Mammary epithelial cell (primary cell): Measurements from ENCODE around the gene B3GALT6.

ENCODE experiments used
- EZH2 ChIP-seq: IDR thresholded peaks from 2 replicates; pipeline ENCODE4 v1.6.1; 2012; ENCODE audit warnings: low read length, inconsistent platforms, borderline replicate concordance
- TF ChIP-seq, protein P1 (sequence below), 2 donors: IDR thresholded peaks in 1 of 2; conservative IDR thresholded peaks in 1 of 2; 2 replicates each; pipeline ENCODE4 v1.5.1; 2011 to 2012; ENCODE audit warnings: inconsistent platforms in 2 of 2, low read length in 2 of 2, mild to moderate bottlenecking in 2 of 2, control low read depth in 1 of 2, low read depth in 1 of 2; ENCODE audit not compliant: insufficient read depth in 1 of 2; ENCODE audit errors: extremely low read depth in 1 of 2

DNA sequence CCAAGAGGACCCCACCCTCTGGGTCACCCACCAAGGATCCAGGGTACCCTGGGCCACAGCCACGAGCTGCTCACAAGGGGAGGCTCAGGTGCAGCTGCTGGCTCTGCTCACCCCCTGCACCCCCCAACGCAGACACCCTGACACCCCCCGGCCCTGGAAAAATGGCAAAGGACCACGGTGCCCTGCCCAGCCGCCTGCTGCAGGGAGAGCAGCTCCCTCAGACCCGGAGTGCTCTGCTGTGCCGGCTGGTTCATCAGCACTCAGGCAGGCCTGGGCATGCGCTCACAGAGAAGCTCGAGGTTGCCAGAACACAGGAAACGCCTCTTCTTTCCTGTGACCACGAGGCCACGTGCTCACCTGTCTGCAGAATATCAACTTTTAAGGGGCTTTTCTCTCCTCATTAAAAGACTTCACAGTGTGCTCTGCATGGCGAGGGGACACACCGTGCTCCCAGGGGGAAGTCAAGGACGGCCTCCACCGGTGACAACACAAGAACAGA lies 18.8 kb downstream of the B3GALT6 start:
- TF ChIP-seq, protein P1, sequence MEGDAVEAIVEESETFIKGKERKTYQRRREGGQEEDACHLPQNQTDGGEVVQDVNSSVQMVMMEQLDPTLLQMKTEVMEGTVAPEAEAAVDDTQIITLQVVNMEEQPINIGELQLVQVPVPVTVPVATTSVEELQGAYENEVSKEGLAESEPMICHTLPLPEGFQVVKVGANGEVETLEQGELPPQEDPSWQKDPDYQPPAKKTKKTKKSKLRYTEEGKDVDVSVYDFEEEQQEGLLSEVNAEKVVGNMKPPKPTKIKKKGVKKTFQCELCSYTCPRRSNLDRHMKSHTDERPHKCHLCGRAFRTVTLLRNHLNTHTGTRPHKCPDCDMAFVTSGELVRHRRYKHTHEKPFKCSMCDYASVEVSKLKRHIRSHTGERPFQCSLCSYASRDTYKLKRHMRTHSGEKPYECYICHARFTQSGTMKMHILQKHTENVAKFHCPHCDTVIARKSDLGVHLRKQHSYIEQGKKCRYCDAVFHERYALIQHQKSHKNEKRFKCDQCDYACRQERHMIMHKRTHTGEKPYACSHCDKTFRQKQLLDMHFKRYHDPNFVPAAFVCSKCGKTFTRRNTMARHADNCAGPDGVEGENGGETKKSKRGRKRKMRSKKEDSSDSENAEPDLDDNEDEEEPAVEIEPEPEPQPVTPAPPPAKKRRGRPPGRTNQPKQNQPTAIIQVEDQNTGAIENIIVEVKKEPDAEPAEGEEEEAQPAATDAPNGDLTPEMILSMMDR (conservative IDR thresholded peaks at IDR 0.05 in 1 of 2, IDR thresholded peaks at IDR 0.05 in 1 of 2; ENCODE audit: extremely low read depth in 1 of 2, insufficient read depth in 1 of 2, low read depth in 1 of 2, low read length in 2 of 2) = no peak
- no peak for TF ChIP-seq EZH2
